H1 (cell line): ENCODE results near the gene ITIH1. TPM values are rescaled to one million over a fixed set of nuclear protein-coding genes. Genes with fewer than 3 reads are reported as not detected.

Experiments
- CTCF ChIA-PET: fragments of 300-600 bp; sonication (Branson Sonifier 250); formaldehyde crosslinking; loops from one replicate; lab custom pipeline; 2021; ENCODE audit not compliant: partially characterized antibody; lab: Charles Lee
- POLR2A ChIA-PET: fragments of 300-600 bp; sonication (Branson Sonifier 250); formaldehyde crosslinking; loops from one replicate; lab custom pipeline; 2021; ENCODE audit warnings: inconsistent platforms; ENCODE audit not compliant: partially characterized antibody; lab: Charles Lee
- DNase-seq, 2 experiments: peaks; one replicate each; pipeline versions ENCODE4 v3.0.0 to v3.0.0-alpha.2; 2010 to 2022; ENCODE audit warnings: low spot score in 2 of 2, low read depth in 1 of 2, mixed read lengths in 1 of 2
- FAIRE-seq: peaks from 2 replicates; lab custom pipeline; 2011; peaks lifted over from hg19 to GRCh38; lab: Jason Lieb, UNC
- H2AFZ ChIP-seq: 2 replicates; pipeline ENCODE4 v1.8.1; 2012; ENCODE audit warnings: low read length, inconsistent platforms
- H2AK5ac ChIP-seq: 2 replicates; pipeline ENCODE4 v1.6.1; 2013; ENCODE audit warnings: low read depth, low read length
- H2BK120ac ChIP-seq: replicated peaks from 2 replicates; pipeline ENCODE3; 2013; ENCODE audit warnings: low read depth, low read length, inconsistent platforms
- H2BK12ac ChIP-seq: 2 replicates; pipeline ENCODE4 v1.6.1; 2013; ENCODE audit warnings: low read depth, low read length
- H2BK15ac ChIP-seq: 2 replicates; pipeline ENCODE4 v1.6.1; 2013; ENCODE audit warnings: low read length
- H2BK20ac ChIP-seq: 2 replicates; pipeline ENCODE4 v1.6.1; 2013; ENCODE audit warnings: low read length
- H2BK5ac ChIP-seq: 2 replicates; pipeline ENCODE4 v1.6.1; 2013; ENCODE audit warnings: low read depth, low read length
- H3K14ac ChIP-seq: 2 replicates; pipeline ENCODE4 v1.6.1; 2013; ENCODE audit warnings: inconsistent platforms; ENCODE audit not compliant: insufficient read length
- H3K18ac ChIP-seq: 2 replicates; pipeline ENCODE4 v1.6.1; 2013; ENCODE audit warnings: low read length; ENCODE audit errors: extremely low read depth
- H3K23ac ChIP-seq: 2 replicates; pipeline ENCODE4 v1.6.1; 2013; ENCODE audit warnings: inconsistent platforms; ENCODE audit not compliant: insufficient read length
- H3K23me2 ChIP-seq: 2 replicates; pipeline ENCODE4 v1.6.1; 2013; ENCODE audit warnings: low read depth, low read length
- H3K27ac ChIP-seq: 2 replicates; pipeline ENCODE4 v1.6.1; 2011; ENCODE audit warnings: low read depth, low read length, inconsistent platforms
- H3K27me3 ChIP-seq, 4 experiments: replicated peaks in 1 of 4; 1 replicate in 1 of 4; 2 replicates in 3 of 4; pipeline versions ENCODE4 v1.6.1 to v1.8.1; 2011 to 2013; ENCODE audit warnings: low read length in 3 of 4, mild to moderate bottlenecking in 3 of 4, inconsistent platforms in 2 of 4, mixed read lengths in 2 of 4, moderate library complexity in 1 of 4; ENCODE audit not compliant: control insufficient read depth in 3 of 4, insufficient read depth in 3 of 4; ENCODE audit errors: extremely low read depth in 1 of 4
- H3K36me3 ChIP-seq, 4 experiments: 2 replicates each; pipeline versions ENCODE4 v1.6.1 to v1.8.1; 2011 to 2013; ENCODE audit warnings: mild to moderate bottlenecking in 4 of 4, low read length in 3 of 4, moderate library complexity in 2 of 4, control low read depth in 1 of 4, inconsistent platforms in 1 of 4; ENCODE audit not compliant: insufficient read depth in 4 of 4, control insufficient read depth in 2 of 4
- H3K4ac ChIP-seq: replicated peaks from 2 replicates; pipeline ENCODE3; 2013; ENCODE audit warnings: low read length, low read depth, mixed read lengths, inconsistent platforms; ENCODE audit not compliant: insufficient read length
- H3K4me1 ChIP-seq, 4 experiments: replicated peaks in 1 of 4; 1 replicate in 1 of 4; 2 replicates in 3 of 4; pipeline versions ENCODE4 v1.6.1 to v1.8.1; 2011 to 2013; ENCODE audit warnings: low read length in 3 of 4, inconsistent platforms in 2 of 4, mixed read lengths in 1 of 4; ENCODE audit not compliant: insufficient read depth in 4 of 4, control insufficient read depth in 3 of 4
- H3K4me2 ChIP-seq, 2 experiments: 2 replicates each; pipeline versions ENCODE4 v1.6.1 to v1.8.1; 2011 to 2013; ENCODE audit warnings: low read depth in 2 of 2, low read length in 2 of 2, control low read depth in 1 of 2, inconsistent platforms in 1 of 2, mild to moderate bottlenecking in 1 of 2; ENCODE audit not compliant: insufficient read depth in 1 of 2
- H3K4me3 ChIP-seq, 4 experiments: fragments of 200-600, 300-600 bp in 1 of 4; sonication (generic), shearing (Covaris generic), sonication (Bioruptor Twin) in 1 of 4; 2 replicates each; pipeline versions ENCODE4 v1.5.1 to v1.8.1; 2011 to 2016; ENCODE audit warnings: low read length in 4 of 4, low read depth in 3 of 4, control low read depth in 2 of 4, inconsistent platforms in 2 of 4, mild to moderate bottlenecking in 2 of 4, mixed read lengths in 1 of 4, moderate library complexity in 1 of 4; ENCODE audit not compliant: insufficient read depth in 2 of 4; ENCODE audit errors: extremely low read depth in 1 of 4
- H3K56ac ChIP-seq: replicated peaks from 2 replicates; pipeline ENCODE3; 2013; ENCODE audit warnings: low read depth, mild to moderate bottlenecking, mixed read lengths, low read length, inconsistent platforms; ENCODE audit not compliant: insufficient read length
- H3K79me1 ChIP-seq: 2 replicates; pipeline ENCODE4 v1.6.1; 2013; ENCODE audit warnings: low read depth, low read length, control low read depth
- H3K79me2 ChIP-seq, 2 experiments: 2 replicates each; pipeline versions ENCODE4 v1.6.1 to v1.8.1; 2012 to 2013; ENCODE audit warnings: low read length in 2 of 2, mild to moderate bottlenecking in 2 of 2, inconsistent platforms in 1 of 2; ENCODE audit not compliant: insufficient read depth in 2 of 2, control insufficient read depth in 1 of 2
- H3K9ac ChIP-seq, 4 experiments: replicated peaks in 1 of 4; 1 replicate in 1 of 4; 2 replicates in 3 of 4; pipeline versions ENCODE4 v1.6.1 to v1.8.1; 2011 to 2013; ENCODE audit warnings: low read depth in 3 of 4, low read length in 3 of 4, control low read depth in 2 of 4, mild to moderate bottlenecking in 2 of 4, moderate library complexity in 2 of 4, inconsistent platforms in 1 of 4; ENCODE audit errors: extremely low read depth in 1 of 4
- H3K9me3 ChIP-seq, 2 experiments: 2 replicates each; pipeline versions ENCODE4 v1.6.1 to v1.8.1; 2012 to 2013; ENCODE audit warnings: mild to moderate bottlenecking in 2 of 2, moderate library complexity in 2 of 2, control low read depth in 1 of 2, inconsistent platforms in 1 of 2, low read depth in 1 of 2, low read length in 1 of 2, mixed read lengths in 1 of 2; ENCODE audit not compliant: insufficient read depth in 2 of 2
- H4K20me1 ChIP-seq, 2 experiments: replicated peaks in 1 of 2; 2 replicates each; pipeline versions ENCODE3 to v1.8.1; 2011 to 2013; ENCODE audit warnings: inconsistent platforms in 2 of 2, low read length in 2 of 2, mild to moderate bottlenecking in 1 of 2; ENCODE audit not compliant: insufficient read depth in 2 of 2, control insufficient read depth in 1 of 2
- H4K5ac ChIP-seq: 2 replicates; pipeline ENCODE4 v1.6.1; 2013; ENCODE audit warnings: low read length, low read depth, mixed read lengths, inconsistent platforms; ENCODE audit not compliant: insufficient read length
- H4K8ac ChIP-seq: 2 replicates; pipeline ENCODE4 v1.8.0; 2013; ENCODE audit warnings: mild to moderate bottlenecking, moderate library complexity, low read length, inconsistent platforms; ENCODE audit not compliant: insufficient read depth; ENCODE audit errors: extremely low read depth
- H4K91ac ChIP-seq: replicated peaks from 2 replicates; pipeline ENCODE3; 2013; ENCODE audit warnings: low read length, mixed read lengths, inconsistent platforms; ENCODE audit not compliant: insufficient read length
- BRCA1 ChIP-seq: IDR thresholded peaks from 2 replicates; pipeline ENCODE4 v1.6.1; 2012; ENCODE audit warnings: low read depth, low read length, improper control_type of control experiment
- CBX5 ChIP-seq: fragments of 300-800, 300-1000 bp; sonication (generic); IDR thresholded peaks from 2 replicates; pipeline ENCODE4 v1.7.1; 2016; ENCODE audit warnings: antibody characterized with exemption, low read length, low read depth
- JUN ChIP-seq: IDR thresholded peaks from 2 replicates; pipeline ENCODE4 v1.6.1; 2011; ENCODE audit warnings: low read depth, mild to moderate bottlenecking, improper control_type of control experiment, low read length
- NANOG ChIP-seq: IDR thresholded peaks from 2 replicates; pipeline ENCODE4 v1.6.1; 2011; ENCODE audit warnings: low read length, low read depth, mild to moderate bottlenecking, inconsistent platforms; ENCODE audit not compliant: insufficient read depth, poor library complexity, severe bottlenecking
- PHF8 ChIP-seq: fragments of 200-600 bp; sonication (generic); conservative IDR thresholded peaks from 2 replicates; pipeline ENCODE4 v1.7.1; 2012; ENCODE audit warnings: low read depth, mild to moderate bottlenecking, inconsistent platforms, low read length, moderate library complexity
- RAD21 ChIP-seq, 2 experiments: IDR thresholded peaks in 1 of 2; conservative IDR thresholded peaks in 1 of 2; 2 replicates each; pipeline ENCODE4 v1.6.1; 2011; ENCODE audit warnings: low read depth in 2 of 2, low read length in 2 of 2, improper control_type of control experiment in 1 of 2, inconsistent platforms in 1 of 2, mild to moderate bottlenecking in 1 of 2, moderate library complexity in 1 of 2
- RFX5 ChIP-seq: IDR thresholded peaks from 2 replicates; pipeline ENCODE4 v1.6.1; 2011; ENCODE audit warnings: low read depth, low read length, improper control_type of control experiment, borderline replicate concordance
- RNF2 ChIP-seq: fragments of 200-900, 300-1000 bp; sonication (generic); IDR thresholded peaks from 2 replicates; pipeline ENCODE4 v1.7.1; 2016; ENCODE audit warnings: borderline replicate concordance, low read depth, mild to moderate bottlenecking, antibody characterized with exemption, low read length; ENCODE audit not compliant: poor library complexity, severe bottlenecking; ENCODE audit errors: missing control alignments
- SP2 ChIP-seq: IDR thresholded peaks from 2 replicates; pipeline ENCODE4 v1.6.1; 2012; ENCODE audit warnings: mild to moderate bottlenecking, low read length, inconsistent platforms
- WGBS, 2 experiments: shearing (Covaris generic) in 1 of 2; methylation state at CpG; one replicate each; pipeline versions ENCODE4 v1.1.6 to v1.1.7; 2013 to 2015; ENCODE audit warnings: low lambda C conversion rate in 2 of 2, mixed read lengths in 2 of 2, inconsistent platforms in 1 of 2, low coverage in 1 of 2, missing lambda C conversion rate in 1 of 2; ENCODE audit not compliant: insufficient replicate concordance in 2 of 2, insufficient coverage in 1 of 2, insufficient read length in 1 of 2; ENCODE audit errors: extremely low coverage in 1 of 2, missing lambda C conversion rate in 1 of 2; 5-methylcytosine and 5-hydroxymethylcytosine counted together
- polyA plus RNA-seq, 7 experiments: library from polyadenylated mRNA; depleted of rRNA in 3 of 7; stranded (reverse) in 5 of 7; unstranded in 2 of 7; fragments of >200 nt in 5 of 7; fragments of 200-250 nt in 2 of 7; gene quantifications; 1 replicate in 5 of 7; 2 replicates in 1 of 7; 4 replicates in 1 of 7; pipeline versions ENCODE4 v1.2.1 to v1.2.3, GENCODE V29; 2011 to 2013; ENCODE audit warnings: missing spikeins in 2 of 7, mixed read lengths in 2 of 7
- total RNA-seq: library from RNA; stranded (reverse); fragmentation: NEBNext Ultra II Directional; extraction: Animal tissue kit (Norgen Biotek cat#: 25700); gene quantifications from 2 replicates; pipeline ENCODE4 v1.2.1, GENCODE V29; 2021

Gene ITIH1
- total and polyA plus RNA-seq, 2 of the 8 experiments (the other 6 are each of a cell fraction or from before 2014, with no cell fraction given), result not detected

DNA sequence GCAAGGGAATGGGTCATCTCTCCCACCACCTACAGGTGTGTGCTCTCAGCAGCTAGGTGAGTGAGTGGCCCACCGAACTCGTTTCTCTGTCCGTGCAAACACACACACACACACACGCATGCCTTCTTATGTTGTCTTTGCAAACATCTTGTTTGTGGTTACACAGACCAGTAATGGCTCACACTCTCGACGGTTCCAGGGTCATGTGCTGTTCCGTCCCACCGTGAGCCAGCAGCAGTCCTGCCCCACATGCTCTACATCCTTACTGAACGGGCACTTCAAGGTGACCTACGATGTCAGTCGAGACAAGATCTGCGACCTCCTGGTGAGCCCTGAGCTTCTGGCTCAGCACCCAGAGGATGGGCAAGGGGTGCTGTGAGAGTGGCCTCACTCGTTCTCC is 4.3 kb downstream of the ITIH1 start:
- Histone ChIP-seq H2AK5ac (no peak overlapping the region), H3K27ac (no peak overlapping the region), H3K9me3 (no peaks in the 10 kb centered on the region), H3K4me2 (no peak overlapping the region), H3K79me1 (no peaks in the 10 kb centered on the region), H2AFZ (no peak overlapping the region), H2BK120ac (no peak overlapping the region), H4K8ac (no peak overlapping the region), H3K27me3 (no peaks in the 10 kb centered on the region; a peak in 1 of 7 replicates), H3K23me2 (no peaks in the 10 kb centered on the region), H4K20me1 (no peaks in the 10 kb centered on the region), H2BK12ac (peak overlapping the region; percentile 93; the same call in 1 of the 2 replicates), H2BK20ac (0 out of 2 replicates have a peak overlapping the region, but pooled peaks have one; percentile 6), H2BK5ac (peak overlapping the region; percentile 40; the same call in 1 of the 2 replicates), H3K14ac (no peak overlapping the region), H3K18ac (no peak overlapping the region), H3K4ac (no peak overlapping the region), H4K5ac (no peak overlapping the region), H3K9ac (no peak overlapping the region), H3K23ac (no peak overlapping the region), H3K4me1 (peaks cover 0 to 8% (median 0%) of the 10 kb centered on the region in 4 experiments; a peak in 1 of 7 replicates), H3K4me3 (no peak overlapping the region), H3K56ac (no peak overlapping the region), H4K91ac (no peak overlapping the region), H2BK15ac (no peak overlapping the region), H3K36me3 (no peaks in the 10 kb centered on the region; a peak in 1 of 8 replicates), H3K79me2 (no peaks in the 10 kb centered on the region)
- 92% methylated on average over 13 of the region's 13 CpGs; no CpG with 5 or more reads in 1 of the 2 experiments for WGBS, 2 experiments
- CTCF ChIA-PET, result interaction anchor here (1.0 to 4.1 kb wide), 5 partner anchors 11 to 79 kb away, joined by 3 to 19 read pairs (median 8); no protein-coding TSS in a partner anchor
- FAIRE-seq (no peak), DNase-seq (no peak)
- POLR2A ChIA-PET, result interaction anchor here (1.4 kb wide), 1 partner anchor 11 kb away, joined by 8 read pairs; the partner anchor contains the start of gene NEK4
- TF ChIP-seq JUN (no peak), RNF2 (no peak), PHF8 (no peak), SP2 (no peak), BRCA1 (no peak), RAD21 (IDR thresholded peaks at IDR 0.05 in 1 of 2, conservative IDR thresholded peaks at IDR 0.05 in 1 of 2; ENCODE audit: low read depth in 2 of 2, low read length in 2 of 2) (no peak), NANOG (no peak), RFX5 (no peak), CBX5 (no peak)
